ENCODE results near the gene OR52L1.

Gene OR52L1

GRCh38 chr11:5938603-5938965 lies 48.2 kb downstream of the OR52L1 start:
- DNase-seq: no peak

- no peak for DNase-seq
Observed at GRCh38 chr11:5937868-5938602, 48.8 kb downstream of the OR52L1 start.
